Fibroblast of lung (primary cell): Measurements from ENCODE around the gene CCM2.

Source experiments
- CTCF ChIP-seq, 2 donors: IDR thresholded peaks in 1 of 2; conservative IDR thresholded peaks in 1 of 2; 1 replicate in 1 of 2; 2 replicates in 1 of 2; pipeline ENCODE4 v1.5.1; 2011 to 2012; ENCODE audit warnings: low read length in 2 of 2, control low read depth in 1 of 2, inconsistent platforms in 1 of 2, low read depth in 1 of 2, mild to moderate bottlenecking in 1 of 2
- EZH2 ChIP-seq: IDR thresholded peaks from 2 replicates; pipeline ENCODE4 v1.5.1; 2012; ENCODE audit warnings: low read length, control low read depth, mild to moderate bottlenecking; ENCODE audit errors: missing control alignments

DNA sequence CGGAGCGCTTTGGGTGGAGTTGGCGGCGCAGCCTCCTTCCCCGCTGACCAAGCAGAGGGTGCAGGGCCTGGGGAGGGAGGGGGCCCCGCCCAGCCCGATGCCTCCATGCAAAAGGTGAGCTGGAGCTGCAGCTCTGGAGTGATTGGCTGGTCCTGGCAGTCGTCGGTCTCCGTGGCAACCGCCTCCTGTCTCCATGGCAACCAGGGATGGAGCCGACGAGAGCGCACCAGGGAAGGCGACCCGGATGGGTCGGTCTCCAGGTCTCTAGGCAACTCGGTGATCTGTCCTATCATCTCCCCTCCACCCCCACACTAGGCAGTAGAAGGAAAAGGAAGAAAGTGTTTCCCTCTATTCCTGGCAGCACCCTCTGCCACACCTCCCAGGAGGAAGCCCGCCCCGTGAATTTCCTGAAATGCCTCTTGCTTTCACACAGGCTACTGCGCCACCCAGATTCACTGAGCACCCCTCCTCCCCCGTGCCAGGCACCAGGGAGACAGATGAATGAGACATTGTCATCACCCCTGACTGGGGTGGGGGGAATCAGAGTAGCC is 89.4 kb downstream of the CCM2 start:
- TF ChIP-seq EZH2 (no peak), CTCF (conservative IDR thresholded peaks at IDR 0.05 in 1 of 2, IDR thresholded peaks at IDR 0.05 in 1 of 2; ENCODE audit: low read depth in 1 of 2, low read length in 2 of 2) (no peak)
